GM12878 (cell line): ENCODE data around the gene USE1.

Source experiments
- ATF2 ChIP-seq: IDR thresholded peaks from 2 replicates; pipeline ENCODE4 v1.6.1; 2012; ENCODE audit warnings: low read length, inconsistent platforms
- CHD2 ChIP-seq: IDR thresholded peaks from 2 replicates; pipeline ENCODE4 v1.6.1; 2011; ENCODE audit warnings: low read depth, low read length, improper control_type of control experiment, borderline replicate concordance
- CTCF ChIP-seq, 3 experiments: IDR thresholded peaks in 2 of 3; conservative IDR thresholded peaks in 1 of 3; 2 replicates each; pipeline ENCODE4 v1.5.1; 2011; ENCODE audit warnings: low read depth in 3 of 3, low read length in 3 of 3, mild to moderate bottlenecking in 3 of 3, control low read depth in 2 of 3, moderate library complexity in 2 of 3, inconsistent platforms in 1 of 3, mixed read lengths in 1 of 3; ENCODE audit not compliant: control insufficient read depth in 2 of 3, insufficient read depth in 1 of 3; ENCODE audit errors: extremely low read depth in 1 of 3
- E2F8 ChIP-seq: fragments of 450-650 bp; IDR thresholded peaks from 2 replicates; pipeline ENCODE4 v1.6.1; 2018; ENCODE audit warnings: mild to moderate bottlenecking, low read depth, moderate library complexity; ENCODE audit not compliant: partially characterized antibody
- EZH2 ChIP-seq: IDR thresholded peaks from 2 replicates; pipeline ENCODE4 v1.6.1; 2012; ENCODE audit warnings: low read depth, mild to moderate bottlenecking, control low read depth, inconsistent platforms, low read length, borderline replicate concordance; ENCODE audit not compliant: control insufficient read depth
- FOXM1 ChIP-seq: IDR thresholded peaks from 2 replicates; pipeline ENCODE4 v1.6.1; 2012; ENCODE audit warnings: low read depth, mild to moderate bottlenecking, inconsistent platforms, low read length, moderate library complexity
- GATAD2B ChIP-seq: fragments of 450-650 bp; conservative IDR thresholded peaks from 2 replicates; pipeline ENCODE4 v1.6.1; 2017; ENCODE audit warnings: low read depth, mild to moderate bottlenecking, moderate library complexity
- MLLT1 ChIP-seq: fragments of 450-650 bp; IDR thresholded peaks from 2 replicates; pipeline ENCODE4 v1.6.1; 2016; ENCODE audit warnings: mild to moderate bottlenecking
- NRF1 ChIP-seq: conservative IDR thresholded peaks from 2 replicates; pipeline ENCODE4 v1.6.1; 2011; ENCODE audit warnings: mild to moderate bottlenecking, low read depth, low read length, improper control_type of control experiment
- POU2F2 ChIP-seq: IDR thresholded peaks from 3 replicates; pipeline ENCODE4 v1.6.1; 2011; ENCODE audit warnings: low read depth, mild to moderate bottlenecking, low read length, borderline replicate concordance
- RAD21 ChIP-seq: IDR thresholded peaks from 2 replicates; pipeline ENCODE4 v1.6.1; 2011; ENCODE audit warnings: mild to moderate bottlenecking, low read depth, low read length, moderate library complexity; ENCODE audit not compliant: insufficient read depth

GRCh38 chr19:17262557-17262956 lies 47.4 kb downstream of the USE1 start:
- TF ChIP-seq CTCF (IDR thresholded peaks at IDR 0.05 in 2 of 3, conservative IDR thresholded peaks at IDR 0.05 in 1 of 3; ENCODE audit: control insufficient read depth in 2 of 3, extremely low read depth in 1 of 3, insufficient read depth in 1 of 3, low read depth in 3 of 3, low read length in 3 of 3) (no peak), MLLT1 (no peak), E2F8 (no peak), NRF1 (no peak), ATF2 (no peak), FOXM1 (no peak), POU2F2 (no peak), CHD2 (no peak), EZH2 (no peak), GATAD2B (no peak), RAD21 (no peak)
